GM12892 (cell line): ENCODE measurements around the gene N4BP2L1.
A peak's percentile ranks its signal among the peaks of the same experiment; 100 is the strongest.
"Not testable (repeated sequence)": the region's sequence is repeated elsewhere in the genome, so short reads cannot be mapped to it uniquely, and the experiment has no call there.

Experiments
- DNase-seq: peaks from one replicate; pipeline ENCODE4 v3.0.0; 2011; ENCODE audit not compliant: insufficient read length
- FAIRE-seq: peaks from 2 replicates; lab custom pipeline; 2011; peaks lifted over from hg19 to GRCh38; lab: Jason Lieb, UNC
- POLR2A ChIP-seq: IDR thresholded peaks from 2 replicates; pipeline ENCODE4 v1.6.1; 2011; ENCODE audit warnings: low read depth, low read length, control low read depth
- POLR2AphosphoS5 ChIP-seq: IDR thresholded peaks from 2 replicates; pipeline ENCODE4 v1.6.1; 2011; ENCODE audit warnings: low read depth, low read length, control low read depth
- TAF1 ChIP-seq: IDR thresholded peaks from 2 replicates; pipeline ENCODE4 v1.6.1; 2011; ENCODE audit warnings: low read depth, mild to moderate bottlenecking, control low read depth, low read length, borderline replicate concordance

N4BP2L1 gene

GRCh38 chr13:32381539-32381938 is 46.4 kb downstream of the N4BP2L1 start:
- DNase-seq (no peak), FAIRE-seq (peak; percentile 57)
- no peak for TF ChIP-seq POLR2A
- no peak for TF ChIP-seq TAF1
- no peak for TF ChIP-seq POLR2AphosphoS5

GRCh38 chr13:32378012-32378411 is 49.9 kb downstream of the N4BP2L1 start:
- FAIRE-seq = no peak
- TF ChIP-seq POLR2AphosphoS5 = no peak
- no peak for TF ChIP-seq TAF1
- TF ChIP-seq POLR2A = no peak
- DNase-seq = no peak

- DNase-seq (no peak), FAIRE-seq (no peak)
- TF ChIP-seq POLR2A = no peak
- TF ChIP-seq TAF1 = no peak
- no peak for TF ChIP-seq POLR2AphosphoS5
Measured at GRCh38 chr13:32376642-32377415, 51.1 kb downstream of the N4BP2L1 start.

GRCh38 chr13:32370805-32371204 is 57.1 kb downstream of the N4BP2L1 start:
- TF ChIP-seq POLR2A = no peak
- no peak for TF ChIP-seq TAF1
- TF ChIP-seq POLR2AphosphoS5 = no peak
- no peak for DNase-seq
- no peak for FAIRE-seq

GRCh38 chr13:32362574-32362973 is 65.4 kb downstream of the N4BP2L1 start:
- peak; percentile 42 for FAIRE-seq
- TF ChIP-seq POLR2AphosphoS5 = no peak
- TF ChIP-seq POLR2A = no peak
- TF ChIP-seq TAF1 = no peak
- DNase-seq = no peak

GRCh38 chr13:32355935-32356334 is 72.0 kb downstream of the N4BP2L1 start:
- DNase-seq, FAIRE-seq: not testable (repeated sequence)

GRCh38 chr13:32354040-32354439 is 73.9 kb downstream of the N4BP2L1 start:
- TF ChIP-seq TAF1 (no peak), POLR2AphosphoS5 (no peak), POLR2A (no peak)
- DNase-seq = no peak
- no peak for FAIRE-seq

GRCh38 chr13:32350839-32351441 is 77.0 kb downstream of the N4BP2L1 start:
- FAIRE-seq, DNase-seq: not testable (repeated sequence)
